AG10803 (cell line): Measurements from ENCODE around the gene PARD6G.

ENCODE experiments used
- DNase-seq: peaks from one replicate; pipeline ENCODE4 v3.0.0; 2010; ENCODE audit warnings: low read depth
- H3K4me3 ChIP-seq: 2 replicates; pipeline ENCODE4 v1.5.1; 2011; ENCODE audit warnings: mild to moderate bottlenecking, low read length, control low read depth
- CTCF ChIP-seq: conservative IDR thresholded peaks from 2 replicates; pipeline ENCODE4 v1.5.1; 2011; ENCODE audit warnings: mild to moderate bottlenecking, low read length, control low read depth, inconsistent platforms

PARD6G gene

GRCh38 chr18:80200171-80200931 is 47.0 kb downstream of the PARD6G start:
- peak; percentile 40 for TF ChIP-seq CTCF
- peak; percentile 22 for DNase-seq
- H3K4me3 ChIP-seq: no peak overlapping the region

- H3K4me3 ChIP-seq: no peak overlapping the region
- TF ChIP-seq CTCF: no peak
- DNase-seq: no peak
These were observed 48.1 kb downstream of the PARD6G start for GRCh38 chr18:80198994-80199748.

GRCh38 chr18:80198391-80198790 is 48.9 kb downstream of the PARD6G start:
- DNase-seq: no peak
- H3K4me3 ChIP-seq: no peak overlapping the region
- no peak for TF ChIP-seq CTCF

- no peak overlapping the region for H3K4me3 ChIP-seq
- peak; percentile 1 for DNase-seq
- TF ChIP-seq CTCF: no peak
These were observed 49.8 kb downstream of the PARD6G start for GRCh38 chr18:80197528-80197927.

GRCh38 chr18:80196528-80197320 is 50.6 kb downstream of the PARD6G start:
- H3K4me3 ChIP-seq: no peak overlapping the region
- TF ChIP-seq CTCF: no peak

GRCh38 chr18:80194874-80195570 is 52.3 kb downstream of the PARD6G start:
- TF ChIP-seq CTCF: no peak
- no peak overlapping the region for H3K4me3 ChIP-seq
- no peak for DNase-seq

More at GRCh38 chr18:80196528-80197320, 50.6 kb downstream of the PARD6G start:
- peak; percentile 20 for DNase-seq
